HepG2 (cell line): ENCODE measurements around the gene GGNBP2. TPM values are rescaled to one million over a fixed set of nuclear protein-coding genes. Genes with fewer than 3 reads are reported as not detected.

Experiments used
- KLF13 ChIP-seq: sonication (generic); formaldehyde crosslinking; IDR thresholded peaks from 2 replicates; pipeline ENCODE4 v1.4.0; 2020; ENCODE audit warnings: mild to moderate bottlenecking, missing genetic modification reagents
- LCORL ChIP-seq, 2 experiments: fragments of 450-650 bp in 1 of 2; sonication (generic) in 1 of 2; formaldehyde crosslinking in 1 of 2; IDR thresholded peaks; 2 replicates each; pipeline versions ENCODE4 v1.5.0 to v1.6.1; 2017 to 2020; ENCODE audit warnings: antibody characterized with exemption in 1 of 2, missing genetic modification reagents in 1 of 2
- NONO ChIP-seq, 2 experiments: fragments of 450-650 bp in 1 of 2; sonication (generic) in 1 of 2; formaldehyde crosslinking in 1 of 2; IDR thresholded peaks in 1 of 2; conservative IDR thresholded peaks in 1 of 2; 2 replicates each; pipeline versions ENCODE4 v1.6.1 to v1.8.0; 2017 to 2022; ENCODE audit warnings: mild to moderate bottlenecking in 1 of 2, missing genetic modification reagents in 1 of 2, moderate library complexity in 1 of 2
- NR2F2 ChIP-seq: IDR thresholded peaks from 2 replicates; pipeline ENCODE4 v1.6.1; 2012; ENCODE audit warnings: low read depth, inconsistent platforms, borderline replicate concordance
- PHF20 ChIP-seq: sonication (generic); formaldehyde crosslinking; IDR thresholded peaks from 2 replicates; pipeline ENCODE4 v1.5.0; 2020; ENCODE audit warnings: mild to moderate bottlenecking, missing genetic modification reagents
- POLR2AphosphoS5 ChIP-seq: IDR thresholded peaks from 2 replicates; pipeline ENCODE4 v1.6.1; 2012; ENCODE audit warnings: low read depth, low read length
- POLR2G ChIP-seq: fragments of 200-400 bp; formaldehyde crosslinking; IDR thresholded peaks from 2 replicates; pipeline ENCODE4 v1.6.1; 2018; ENCODE audit warnings: mild to moderate bottlenecking, low read depth, low read length, moderate library complexity
- RCOR2 ChIP-seq: IDR thresholded peaks from 2 replicates; pipeline ENCODE4 v1.6.1; 2016; ENCODE audit warnings: missing biosample characterization, missing genetic modification reagents
- RXRB ChIP-seq: IDR thresholded peaks from 2 replicates; pipeline ENCODE4 v1.6.1; 2016; ENCODE audit warnings: borderline replicate concordance, missing genetic modification reagents, missing compliant biosample characterization
- SIX1 ChIP-seq: sonication (generic); formaldehyde crosslinking; IDR thresholded peaks from 2 replicates; pipeline ENCODE4 v1.4.0; 2020; ENCODE audit warnings: missing genetic modification reagents, borderline replicate concordance
- SMAD3 ChIP-seq: sonication (generic); formaldehyde crosslinking; IDR thresholded peaks from 2 replicates; pipeline ENCODE4 v1.4.0; 2020; ENCODE audit warnings: missing genetic modification reagents
- SNAPC2 ChIP-seq: sonication (generic); formaldehyde crosslinking; IDR thresholded peaks from 2 replicates; pipeline ENCODE4 v1.8.1; 2022; ENCODE audit warnings: mild to moderate bottlenecking, missing genetic modification reagents
- SNAPC4 ChIP-seq: sonication (generic); formaldehyde crosslinking; IDR thresholded peaks from 2 replicates; pipeline ENCODE4 v1.4.0; 2020; ENCODE audit warnings: mild to moderate bottlenecking, missing genetic modification reagents
- TRIM24 ChIP-seq: sonication (generic); formaldehyde crosslinking; IDR thresholded peaks from 2 replicates; pipeline ENCODE4 v1.8.0; 2022; ENCODE audit warnings: mild to moderate bottlenecking, missing genetic modification reagents
- ZNF292 ChIP-seq: sonication (generic); formaldehyde crosslinking; IDR thresholded peaks from 2 replicates; pipeline ENCODE4 v1.8.1; 2022; ENCODE audit warnings: mild to moderate bottlenecking, low read depth, missing genetic modification reagents, borderline replicate concordance
- ZNF737 ChIP-seq: sonication (generic); formaldehyde crosslinking; IDR thresholded peaks from 2 replicates; pipeline ENCODE4 v1.5.0; 2020; ENCODE audit warnings: missing genetic modification reagents, mild to moderate bottlenecking, borderline replicate concordance
- ZNF788 ChIP-seq: sonication (generic); formaldehyde crosslinking; IDR thresholded peaks from 2 replicates; pipeline ENCODE4 v1.5.0; 2020; ENCODE audit warnings: mild to moderate bottlenecking, missing genetic modification reagents, borderline replicate concordance
- polyA plus RNA-seq, 8 experiments: library from polyadenylated mRNA; depleted of rRNA in 3 of 8; stranded (reverse) in 7 of 8; unstranded in 1 of 8; fragments of >200 nt; fragmentation: Illumina TruSeq in 4 of 8; extraction: Trizol in 4 of 8; gene quantifications; 2 replicates each; pipeline versions ENCODE4 v1.2.1 to v1.2.3, GENCODE V29; 2011 to 2016; ENCODE audit warnings: low read depth in 4 of 8, missing spikeins in 1 of 8, mixed read lengths in 1 of 8; ENCODE audit not compliant: insufficient read depth in 1 of 8
- total RNA-seq, 5 experiments: library from RNA; depleted of rRNA; stranded (reverse); fragments of >200 nt; fragmentation: Illumina TruSeq; extraction: Trizol; gene quantifications; 2 replicates each; pipeline ENCODE4 v1.2.3, GENCODE V29; 2016; ENCODE audit warnings: low read depth in 1 of 5
- TF ChIP-seq, protein P1 (sequence below): sonication (generic); formaldehyde crosslinking; IDR thresholded peaks from 2 replicates; pipeline ENCODE4 v1.4.0; 2020; ENCODE audit warnings: missing genetic modification reagents, mild to moderate bottlenecking, borderline replicate concordance
- TF ChIP-seq, protein P2 (sequence below): conservative IDR thresholded peaks from 2 replicates; pipeline ENCODE4 v1.6.1; 2018; ENCODE audit warnings: missing genetic modification reagents

The GGNBP2 gene
- total and polyA plus RNA-seq, 2 of the 13 experiments (the other 11 are each of a cell fraction or from before 2014, with no cell fraction given), result 53.3 to 84.2 TPM

DNA sequence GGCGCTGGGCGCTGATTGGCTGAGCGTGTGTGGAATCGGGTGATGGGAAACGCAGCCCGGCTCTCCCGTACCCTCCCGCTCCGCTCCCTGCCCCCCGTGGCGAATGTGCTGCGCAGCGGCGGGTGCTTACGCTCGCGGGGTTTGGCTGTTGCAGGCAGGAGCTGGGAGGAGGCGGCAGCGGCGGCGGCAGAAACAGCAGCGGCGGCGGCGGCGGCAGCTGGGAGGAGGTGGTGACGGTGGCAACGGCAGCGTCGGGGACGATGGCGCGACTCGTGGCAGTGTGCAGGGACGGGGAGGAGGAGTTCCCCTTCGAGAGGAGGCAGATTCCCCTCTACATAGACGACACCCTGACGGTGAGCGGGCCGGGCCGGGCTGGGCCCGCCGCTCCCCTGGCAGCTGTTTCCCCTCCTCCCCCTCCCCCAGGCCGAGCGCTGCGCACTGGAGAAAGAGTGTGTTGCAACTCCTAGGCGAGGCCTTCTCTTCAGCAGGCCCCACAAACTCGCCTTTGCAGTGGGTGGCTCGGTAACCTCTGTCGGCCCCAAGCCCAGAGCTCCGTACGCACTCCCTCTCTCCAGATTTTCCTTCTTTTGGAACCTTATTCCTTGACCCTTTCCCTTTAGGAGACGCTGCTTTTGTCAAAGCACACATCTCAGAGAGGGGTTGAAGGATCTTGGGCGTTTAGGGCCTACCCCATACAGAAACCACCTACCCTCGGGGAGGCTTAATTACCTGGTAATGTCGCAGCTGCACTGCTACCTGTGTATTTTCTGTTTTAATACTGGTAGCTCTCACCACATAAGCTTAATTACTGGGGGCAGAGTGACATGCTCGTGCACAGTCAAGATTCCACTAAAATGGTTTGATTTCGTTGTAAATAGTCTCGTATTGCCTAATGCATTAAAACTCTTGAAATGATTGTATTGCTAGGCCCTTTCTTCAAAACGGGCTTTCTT, 1.0 kb downstream of the GGNBP2 start (continued):
- TF ChIP-seq SNAPC4 (no peak; the same call in 1 of the 2 replicates), ZNF292 (CRISPR knock-in tag) (no peak; the same call in 1 of the 2 replicates), TRIM24 (CRISPR knock-in tag) (no peak), PHF20 (CRISPR knock-in tag) (peak; percentile 64), RCOR2 (CRISPR knock-in tag) (no peak), ZNF737 (CRISPR knock-in tag) (no peak), POLR2AphosphoS5 (peak; percentile 49; the same call in 1 of the 2 replicates), SIX1 (no peak), LCORL (IDR thresholded peaks at IDR 0.05) (no peak), LCORL (CRISPR knock-in tag; IDR thresholded peaks at IDR 0.05) (peak; percentile 12; the same call in 1 of the 2 replicates), POLR2G (peak; percentile 35; the same call in 1 of the 2 replicates), NR2F2 (peak; percentile 8; the same call in 1 of the 2 replicates), KLF13 (no peak), ZNF788 (CRISPR knock-in tag) (peak; percentile 83; the same call in 1 of the 2 replicates), SNAPC2 (CRISPR knock-in tag) (no peak), NONO (IDR thresholded peaks at IDR 0.05) (no peak), NONO (CRISPR knock-in tag; conservative IDR thresholded peaks at IDR 0.05) (peak; percentile 76), RXRB (CRISPR knock-in tag) (0 out of 2 replicates have a peak, but pooled peaks have one; percentile 4), SMAD3 (CRISPR knock-in tag) (peak; percentile 39)
- TF ChIP-seq, protein P1, sequence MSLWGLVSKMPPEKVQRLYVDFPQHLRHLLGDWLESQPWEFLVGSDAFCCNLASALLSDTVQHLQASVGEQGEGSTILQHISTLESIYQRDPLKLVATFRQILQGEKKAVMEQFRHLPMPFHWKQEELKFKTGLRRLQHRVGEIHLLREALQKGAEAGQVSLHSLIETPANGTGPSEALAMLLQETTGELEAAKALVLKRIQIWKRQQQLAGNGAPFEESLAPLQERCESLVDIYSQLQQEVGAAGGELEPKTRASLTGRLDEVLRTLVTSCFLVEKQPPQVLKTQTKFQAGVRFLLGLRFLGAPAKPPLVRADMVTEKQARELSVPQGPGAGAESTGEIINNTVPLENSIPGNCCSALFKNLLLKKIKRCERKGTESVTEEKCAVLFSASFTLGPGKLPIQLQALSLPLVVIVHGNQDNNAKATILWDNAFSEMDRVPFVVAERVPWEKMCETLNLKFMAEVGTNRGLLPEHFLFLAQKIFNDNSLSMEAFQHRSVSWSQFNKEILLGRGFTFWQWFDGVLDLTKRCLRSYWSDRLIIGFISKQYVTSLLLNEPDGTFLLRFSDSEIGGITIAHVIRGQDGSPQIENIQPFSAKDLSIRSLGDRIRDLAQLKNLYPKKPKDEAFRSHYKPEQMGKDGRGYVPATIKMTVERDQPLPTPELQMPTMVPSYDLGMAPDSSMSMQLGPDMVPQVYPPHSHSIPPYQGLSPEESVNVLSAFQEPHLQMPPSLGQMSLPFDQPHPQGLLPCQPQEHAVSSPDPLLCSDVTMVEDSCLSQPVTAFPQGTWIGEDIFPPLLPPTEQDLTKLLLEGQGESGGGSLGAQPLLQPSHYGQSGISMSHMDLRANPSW, result no peak
- TF ChIP-seq, protein P2, sequence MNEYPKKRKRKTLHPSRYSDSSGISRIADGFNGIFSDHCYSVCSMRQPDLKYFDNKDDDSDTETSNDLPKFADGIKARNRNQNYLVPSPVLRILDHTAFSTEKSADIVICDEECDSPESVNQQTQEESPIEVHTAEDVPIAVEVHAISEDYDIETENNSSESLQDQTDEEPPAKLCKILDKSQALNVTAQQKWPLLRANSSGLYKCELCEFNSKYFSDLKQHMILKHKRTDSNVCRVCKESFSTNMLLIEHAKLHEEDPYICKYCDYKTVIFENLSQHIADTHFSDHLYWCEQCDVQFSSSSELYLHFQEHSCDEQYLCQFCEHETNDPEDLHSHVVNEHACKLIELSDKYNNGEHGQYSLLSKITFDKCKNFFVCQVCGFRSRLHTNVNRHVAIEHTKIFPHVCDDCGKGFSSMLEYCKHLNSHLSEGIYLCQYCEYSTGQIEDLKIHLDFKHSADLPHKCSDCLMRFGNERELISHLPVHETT (CRISPR knock-in tag), result peak; percentile 98
